Fibroblast of lung (primary cell): ENCODE results near the gene POU2F1. TPM values are rescaled to one million over a fixed set of nuclear protein-coding genes. Genes with fewer than 3 reads are reported as not detected.

Experiments
- DNase-seq, 2 donors: peaks; one replicate each; pipeline versions ENCODE4 v3.0.0 to v3.0.0-alpha.2; 2010; ENCODE audit warnings: low read depth in 2 of 2
- H2AFZ ChIP-seq: 2 replicates; pipeline ENCODE4 v1.5.1; 2012; ENCODE audit warnings: low read length, control low read depth, inconsistent platforms
- H3K27ac ChIP-seq: 2 replicates; pipeline ENCODE4 v1.5.1; 2011; ENCODE audit warnings: low read length, control low read depth; ENCODE audit not compliant: insufficient read depth
- H3K27me3 ChIP-seq: 2 replicates; pipeline ENCODE4 v1.5.1; 2011; ENCODE audit warnings: mild to moderate bottlenecking, low read length; ENCODE audit not compliant: control insufficient read depth, insufficient read depth
- H3K36me3 ChIP-seq: 2 replicates; pipeline ENCODE4 v1.5.1; 2011; ENCODE audit warnings: low read length; ENCODE audit not compliant: control insufficient read depth, insufficient read depth
- H3K4me1 ChIP-seq: 2 replicates; pipeline ENCODE4 v1.5.1; 2011; ENCODE audit warnings: low read length; ENCODE audit not compliant: control insufficient read depth, insufficient read depth; ENCODE audit errors: extremely low read depth
- H3K4me2 ChIP-seq: 2 replicates; pipeline ENCODE4 v1.5.1; 2011; ENCODE audit warnings: low read length, control low read depth; ENCODE audit not compliant: insufficient read depth; ENCODE audit errors: extremely low read depth
- H3K4me3 ChIP-seq, 4 experiments: fragments of 200-600 bp in 1 of 4; sonication (generic) in 1 of 4; replicated peaks in 1 of 4; 2 replicates each; pipeline ENCODE4 v1.5.1; 2011 to 2016; ENCODE audit warnings: low read length in 4 of 4, low read depth in 3 of 4, mild to moderate bottlenecking in 3 of 4, control low read depth in 2 of 4, inconsistent platforms in 1 of 4, mixed read lengths in 1 of 4; ENCODE audit not compliant: insufficient read depth in 1 of 4; ENCODE audit errors: control extremely low read depth in 1 of 4
- H3K79me2 ChIP-seq: 2 replicates; pipeline ENCODE4 v1.5.1; 2012; ENCODE audit warnings: mild to moderate bottlenecking, low read length, inconsistent platforms; ENCODE audit not compliant: control insufficient read depth, insufficient read depth
- H3K9ac ChIP-seq: 2 replicates; pipeline ENCODE4 v1.5.1; 2011; ENCODE audit warnings: mild to moderate bottlenecking, low read length, control low read depth; ENCODE audit not compliant: insufficient read depth
- H3K9me3 ChIP-seq: 2 replicates; pipeline ENCODE4 v1.5.1; 2012; ENCODE audit warnings: low read depth, low read length; ENCODE audit not compliant: control insufficient read depth, insufficient read depth
- H4K20me1 ChIP-seq: 2 replicates; pipeline ENCODE4 v1.5.1; 2011; ENCODE audit warnings: low read length; ENCODE audit not compliant: control insufficient read depth, insufficient read depth; ENCODE audit errors: extremely low read depth
- EZH2 ChIP-seq: IDR thresholded peaks from 2 replicates; pipeline ENCODE4 v1.5.1; 2012; ENCODE audit warnings: low read length, control low read depth, mild to moderate bottlenecking; ENCODE audit errors: missing control alignments
- polyA plus RNA-seq, 2 donors: library from polyadenylated mRNA; depleted of rRNA in 1 of 2; stranded (reverse) in 1 of 2; unstranded in 1 of 2; fragments of >200 nt; gene quantifications; 2 replicates each; pipeline ENCODE4 v1.2.1, GENCODE V29; 2011 to 2012; ENCODE audit warnings: missing spikeins in 1 of 2
- total RNA-seq: library from RNA; depleted of rRNA; stranded (reverse); fragments of >200 nt; gene quantifications from 2 replicates; pipeline ENCODE4 v1.2.1, GENCODE V29; 2014
- TF ChIP-seq, protein P1 (sequence below), 2 donors: IDR thresholded peaks in 1 of 2; conservative IDR thresholded peaks in 1 of 2; 1 replicate in 1 of 2; 2 replicates in 1 of 2; pipeline ENCODE4 v1.5.1; 2011 to 2012; ENCODE audit warnings: low read length in 2 of 2, control low read depth in 1 of 2, inconsistent platforms in 1 of 2, low read depth in 1 of 2, mild to moderate bottlenecking in 1 of 2

Gene POU2F1
- total and polyA plus RNA-seq, 2 donors (not counting 1 experiment from before 2014, with no cell fraction given), result 3.5 to 4.3 TPM

DNA sequence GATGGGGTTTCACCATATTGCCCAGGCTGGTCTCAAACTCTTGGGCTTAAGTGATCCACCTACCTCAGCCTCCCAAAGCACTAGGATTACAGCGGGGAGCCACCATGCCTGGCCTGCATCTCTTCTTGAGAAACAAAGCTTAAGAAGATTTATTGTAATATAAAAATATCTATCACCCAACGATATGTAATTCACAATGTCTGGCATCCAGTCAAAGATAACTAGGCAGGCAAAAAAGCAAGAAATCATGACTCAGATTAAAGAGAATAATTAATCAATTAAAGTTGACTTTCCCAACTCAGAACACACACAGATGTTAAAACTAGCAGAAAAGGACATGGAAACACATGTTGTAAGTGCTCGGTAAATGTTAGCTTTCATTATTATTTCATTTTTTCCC is 26.5 kb upstream of the POU2F1 start:
- no peak overlapping the region for H2AFZ ChIP-seq
- H3K4me2 ChIP-seq, result no peak overlapping the region
- no peak overlapping the region for H3K4me3 ChIP-seq
- no peaks in the 10 kb centered on the region for H4K20me1 ChIP-seq
- TF ChIP-seq EZH2, result no peak
- TF ChIP-seq, protein P1, sequence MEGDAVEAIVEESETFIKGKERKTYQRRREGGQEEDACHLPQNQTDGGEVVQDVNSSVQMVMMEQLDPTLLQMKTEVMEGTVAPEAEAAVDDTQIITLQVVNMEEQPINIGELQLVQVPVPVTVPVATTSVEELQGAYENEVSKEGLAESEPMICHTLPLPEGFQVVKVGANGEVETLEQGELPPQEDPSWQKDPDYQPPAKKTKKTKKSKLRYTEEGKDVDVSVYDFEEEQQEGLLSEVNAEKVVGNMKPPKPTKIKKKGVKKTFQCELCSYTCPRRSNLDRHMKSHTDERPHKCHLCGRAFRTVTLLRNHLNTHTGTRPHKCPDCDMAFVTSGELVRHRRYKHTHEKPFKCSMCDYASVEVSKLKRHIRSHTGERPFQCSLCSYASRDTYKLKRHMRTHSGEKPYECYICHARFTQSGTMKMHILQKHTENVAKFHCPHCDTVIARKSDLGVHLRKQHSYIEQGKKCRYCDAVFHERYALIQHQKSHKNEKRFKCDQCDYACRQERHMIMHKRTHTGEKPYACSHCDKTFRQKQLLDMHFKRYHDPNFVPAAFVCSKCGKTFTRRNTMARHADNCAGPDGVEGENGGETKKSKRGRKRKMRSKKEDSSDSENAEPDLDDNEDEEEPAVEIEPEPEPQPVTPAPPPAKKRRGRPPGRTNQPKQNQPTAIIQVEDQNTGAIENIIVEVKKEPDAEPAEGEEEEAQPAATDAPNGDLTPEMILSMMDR (conservative IDR thresholded peaks at IDR 0.05 in 1 of 2, IDR thresholded peaks at IDR 0.05 in 1 of 2; ENCODE audit: low read depth in 1 of 2, low read length in 2 of 2), result no peak
- H3K9ac ChIP-seq, result no peak overlapping the region
- DNase-seq, result no peak
- H3K36me3 ChIP-seq, result no peaks in the 10 kb centered on the region
- no peak overlapping the region for H3K27ac ChIP-seq
- H3K9me3 ChIP-seq, result no peaks in the 10 kb centered on the region
- H3K79me2 ChIP-seq, result no peaks in the 10 kb centered on the region
- H3K27me3 ChIP-seq, result no peaks in the 10 kb centered on the region
- no peaks in the 10 kb centered on the region for H3K4me1 ChIP-seq

DNA sequence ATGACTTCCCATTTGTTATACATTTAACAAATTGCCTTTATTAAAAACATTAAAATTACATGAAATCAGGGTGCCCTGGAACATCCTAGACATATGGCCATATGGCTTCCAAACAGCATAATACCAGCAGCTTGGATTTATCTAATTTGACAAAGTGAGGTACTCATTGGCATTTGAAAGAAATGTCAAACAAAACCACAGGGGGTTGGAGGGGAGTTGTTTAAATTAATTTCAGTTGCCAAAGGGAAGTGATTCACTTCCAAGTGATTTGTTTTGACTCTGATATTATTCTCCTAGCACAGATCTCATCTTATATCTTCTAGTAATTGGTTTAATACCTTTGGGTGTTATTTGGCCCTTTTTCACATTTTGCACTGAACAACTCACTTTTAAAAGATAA is 24.5 kb upstream of the POU2F1 start:
- peak; percentile 20 to 65 for DNase-seq
- no peaks in the 10 kb centered on the region for H3K9me3 ChIP-seq

DNA sequence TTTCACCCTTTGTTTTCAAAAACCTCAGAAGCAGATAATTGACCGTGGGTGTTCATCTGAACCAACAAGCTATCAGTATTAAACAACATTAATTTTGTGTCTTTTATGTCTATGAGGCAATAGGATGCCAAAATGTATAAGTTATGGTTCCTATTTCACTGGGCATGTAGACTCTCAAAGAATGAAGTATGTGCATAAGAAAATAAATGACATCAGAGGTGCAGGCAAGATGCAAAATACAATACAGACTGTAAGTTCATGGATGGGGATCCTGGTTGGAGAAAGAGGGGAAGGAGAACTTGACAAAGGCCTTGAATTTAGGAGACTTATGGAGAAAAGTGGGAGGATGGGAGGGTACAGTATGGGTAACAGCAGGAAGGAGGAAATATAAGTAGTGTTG is 23.4 kb upstream of the POU2F1 start:
- Histone ChIP-seq H3K27ac (no peak overlapping the region), H3K4me1 (no peaks in the 10 kb centered on the region), H3K9ac (no peak overlapping the region), H4K20me1 (no peaks in the 10 kb centered on the region), H3K4me3 (no peak overlapping the region), H3K9me3 (no peaks in the 10 kb centered on the region), H2AFZ (no peak overlapping the region), H3K36me3 (no peaks in the 10 kb centered on the region), H3K27me3 (no peaks in the 10 kb centered on the region), H3K4me2 (no peak overlapping the region), H3K79me2 (no peaks in the 10 kb centered on the region)
- DNase-seq, result no peak
- no peak for TF ChIP-seq EZH2
- TF ChIP-seq, protein P1 (conservative IDR thresholded peaks at IDR 0.05 in 1 of 2, IDR thresholded peaks at IDR 0.05 in 1 of 2; ENCODE audit: low read depth in 1 of 2, low read length in 2 of 2), result no peak

More for the DNA sequence above, 24.5 kb upstream of the POU2F1 start:
- Histone ChIP-seq H3K79me2 (no peaks in the 10 kb centered on the region), H3K27me3 (no peaks in the 10 kb centered on the region), H3K4me1 (no peaks in the 10 kb centered on the region), H3K4me3 (no peak overlapping the region), H3K36me3 (no peaks in the 10 kb centered on the region), H3K9ac (no peak overlapping the region), H3K4me2 (no peak overlapping the region), H4K20me1 (no peaks in the 10 kb centered on the region), H3K27ac (no peak overlapping the region), H2AFZ (no peak overlapping the region)
- TF ChIP-seq, protein P1 (conservative IDR thresholded peaks at IDR 0.05 in 1 of 2, IDR thresholded peaks at IDR 0.05 in 1 of 2; ENCODE audit: low read depth in 1 of 2, low read length in 2 of 2), result no peak
- no peak for TF ChIP-seq EZH2
